HCT116 (cell line): Measurements from ENCODE around the gene TEX22.

Experiments
- CEBPB ChIP-seq: IDR thresholded peaks from 2 replicates; pipeline ENCODE4 v1.6.1; 2012; ENCODE audit warnings: low read depth
- EGR1 ChIP-seq: IDR thresholded peaks from 2 replicates; pipeline ENCODE4 v1.6.1; 2012; ENCODE audit warnings: low read depth
- EZH2 ChIP-seq: fragments of 200-600 bp; sonication (generic); IDR thresholded peaks from 2 replicates; pipeline ENCODE4 v1.6.1; 2017; ENCODE audit warnings: antibody characterized with exemption, mixed run types
- FOSL1 ChIP-seq: IDR thresholded peaks from 2 replicates; pipeline ENCODE4 v1.6.1; 2012; ENCODE audit warnings: low read depth
- JUND ChIP-seq: IDR thresholded peaks from 2 replicates; pipeline ENCODE4 v1.6.1; 2012
- POLR2A ChIP-seq: IDR thresholded peaks from 2 replicates; pipeline ENCODE4 v1.7.0; 2011; ENCODE audit warnings: borderline replicate concordance; ENCODE audit not compliant: insufficient read depth, insufficient read length; ENCODE audit errors: extremely low read depth
- SP1 ChIP-seq: IDR thresholded peaks from 2 replicates; pipeline ENCODE4 v1.6.1; 2012; ENCODE audit warnings: low read depth
- TCF7L2 ChIP-seq: IDR thresholded peaks from 2 replicates; pipeline ENCODE4 v1.7.0; 2011; ENCODE audit warnings: borderline replicate concordance, inconsistent platforms; ENCODE audit not compliant: insufficient read depth, insufficient read length; ENCODE audit errors: extremely low read depth
- YY1 ChIP-seq: IDR thresholded peaks from 2 replicates; pipeline ENCODE4 v1.6.1; 2011; ENCODE audit warnings: low read length, low read depth, moderate library complexity, mild to moderate bottlenecking; ENCODE audit not compliant: insufficient replicate concordance; ENCODE audit errors: extremely low read depth
- ZNF274 ChIP-seq: fragments of 200-500 bp; sonication (Bioruptor generic); IDR thresholded peaks from 2 replicates; pipeline ENCODE4 v1.6.1; 2014; ENCODE audit warnings: mild to moderate bottlenecking, low read depth, low read length, inconsistent platforms
- TF ChIP-seq, protein P1 (sequence below), 3 experiments: fragments of 200-600 bp in 1 of 3; sonication (generic) in 1 of 3; IDR thresholded peaks in 2 of 3; conservative IDR thresholded peaks in 1 of 3; 2 replicates each; pipeline ENCODE4 v1.5.1; 2012 to 2017; ENCODE audit warnings: low read depth in 2 of 3, low read length in 2 of 3, antibody characterized with exemption in 1 of 3, borderline replicate concordance in 1 of 3, control low read depth in 1 of 3, mild to moderate bottlenecking in 1 of 3, mixed read lengths in 1 of 3, mixed run types in 1 of 3, moderate library complexity in 1 of 3; ENCODE audit not compliant: insufficient read depth in 1 of 3
- TF ChIP-seq, protein P2 (sequence below): IDR thresholded peaks from 2 replicates; pipeline ENCODE4 v1.6.1; 2011; ENCODE audit warnings: mild to moderate bottlenecking, low read length, moderate library complexity; ENCODE audit not compliant: insufficient replicate concordance; ENCODE audit errors: extremely low read depth

DNA sequence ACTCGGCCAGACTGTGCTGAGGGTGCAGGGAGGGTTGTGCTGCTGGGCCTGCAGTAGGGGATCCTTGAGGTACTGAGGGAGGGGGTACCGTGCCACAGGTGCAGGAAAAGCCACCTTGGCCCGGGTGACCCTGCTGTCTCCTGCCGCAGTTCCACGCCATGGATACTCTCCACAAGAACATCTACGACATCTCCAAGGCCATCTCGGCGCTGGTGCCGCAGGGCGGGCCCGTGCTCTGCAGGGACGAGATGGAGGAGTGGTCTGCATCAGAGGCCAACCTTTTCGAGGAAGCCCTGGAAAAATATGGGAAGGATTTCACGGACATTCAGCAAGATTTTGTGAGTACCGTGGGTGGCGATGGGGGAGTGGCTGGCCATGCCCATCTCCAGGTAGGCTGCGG lies 62.3 kb downstream of the TEX22 start:
- TF ChIP-seq, protein P1, sequence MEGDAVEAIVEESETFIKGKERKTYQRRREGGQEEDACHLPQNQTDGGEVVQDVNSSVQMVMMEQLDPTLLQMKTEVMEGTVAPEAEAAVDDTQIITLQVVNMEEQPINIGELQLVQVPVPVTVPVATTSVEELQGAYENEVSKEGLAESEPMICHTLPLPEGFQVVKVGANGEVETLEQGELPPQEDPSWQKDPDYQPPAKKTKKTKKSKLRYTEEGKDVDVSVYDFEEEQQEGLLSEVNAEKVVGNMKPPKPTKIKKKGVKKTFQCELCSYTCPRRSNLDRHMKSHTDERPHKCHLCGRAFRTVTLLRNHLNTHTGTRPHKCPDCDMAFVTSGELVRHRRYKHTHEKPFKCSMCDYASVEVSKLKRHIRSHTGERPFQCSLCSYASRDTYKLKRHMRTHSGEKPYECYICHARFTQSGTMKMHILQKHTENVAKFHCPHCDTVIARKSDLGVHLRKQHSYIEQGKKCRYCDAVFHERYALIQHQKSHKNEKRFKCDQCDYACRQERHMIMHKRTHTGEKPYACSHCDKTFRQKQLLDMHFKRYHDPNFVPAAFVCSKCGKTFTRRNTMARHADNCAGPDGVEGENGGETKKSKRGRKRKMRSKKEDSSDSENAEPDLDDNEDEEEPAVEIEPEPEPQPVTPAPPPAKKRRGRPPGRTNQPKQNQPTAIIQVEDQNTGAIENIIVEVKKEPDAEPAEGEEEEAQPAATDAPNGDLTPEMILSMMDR (IDR thresholded peaks at IDR 0.05 in 2 of 3, conservative IDR thresholded peaks at IDR 0.05 in 1 of 3; ENCODE audit: borderline replicate concordance in 1 of 3, insufficient read depth in 1 of 3, low read depth in 2 of 3, low read length in 2 of 3): no peak
- TF ChIP-seq EZH2 (no peak), SP1 (no peak), ZNF274 (no peak), CEBPB (no peak), EGR1 (no peak), POLR2A (no peak), JUND (no peak), FOSL1 (no peak), TCF7L2 (no peak), YY1 (no peak)
- TF ChIP-seq, protein P2, sequence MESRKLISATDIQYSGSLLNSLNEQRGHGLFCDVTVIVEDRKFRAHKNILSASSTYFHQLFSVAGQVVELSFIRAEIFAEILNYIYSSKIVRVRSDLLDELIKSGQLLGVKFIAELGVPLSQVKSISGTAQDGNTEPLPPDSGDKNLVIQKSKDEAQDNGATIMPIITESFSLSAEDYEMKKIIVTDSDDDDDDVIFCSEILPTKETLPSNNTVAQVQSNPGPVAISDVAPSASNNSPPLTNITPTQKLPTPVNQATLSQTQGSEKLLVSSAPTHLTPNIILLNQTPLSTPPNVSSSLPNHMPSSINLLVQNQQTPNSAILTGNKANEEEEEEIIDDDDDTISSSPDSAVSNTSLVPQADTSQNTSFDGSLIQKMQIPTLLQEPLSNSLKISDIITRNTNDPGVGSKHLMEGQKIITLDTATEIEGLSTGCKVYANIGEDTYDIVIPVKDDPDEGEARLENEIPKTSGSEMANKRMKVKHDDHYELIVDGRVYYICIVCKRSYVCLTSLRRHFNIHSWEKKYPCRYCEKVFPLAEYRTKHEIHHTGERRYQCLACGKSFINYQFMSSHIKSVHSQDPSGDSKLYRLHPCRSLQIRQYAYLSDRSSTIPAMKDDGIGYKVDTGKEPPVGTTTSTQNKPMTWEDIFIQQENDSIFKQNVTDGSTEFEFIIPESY: no peak
